ENCODE data around the gene HAVCR1.

DNA sequence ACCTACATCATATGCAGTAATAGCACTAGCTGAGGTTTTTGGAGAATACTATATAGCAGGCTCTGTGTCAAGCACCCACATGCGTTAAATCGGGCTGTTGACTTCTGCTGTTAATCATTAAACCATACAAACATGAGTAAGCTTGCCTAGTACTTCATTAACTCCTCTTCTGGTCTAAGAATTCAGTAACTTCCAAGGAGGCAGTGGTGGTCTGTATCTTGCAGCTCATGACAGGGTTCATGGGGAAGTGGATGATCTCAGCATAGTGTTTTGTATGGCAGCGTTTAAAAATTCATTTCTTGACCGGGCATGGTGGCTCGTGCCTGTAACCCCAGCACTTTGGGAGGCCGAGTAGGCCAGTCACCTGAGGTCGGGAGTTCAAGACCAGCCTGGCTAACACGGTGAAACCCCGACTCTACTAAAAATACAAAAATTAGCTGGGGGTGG is at the start of gene HAVCR1:
- TF ChIP-seq, protein P1, sequence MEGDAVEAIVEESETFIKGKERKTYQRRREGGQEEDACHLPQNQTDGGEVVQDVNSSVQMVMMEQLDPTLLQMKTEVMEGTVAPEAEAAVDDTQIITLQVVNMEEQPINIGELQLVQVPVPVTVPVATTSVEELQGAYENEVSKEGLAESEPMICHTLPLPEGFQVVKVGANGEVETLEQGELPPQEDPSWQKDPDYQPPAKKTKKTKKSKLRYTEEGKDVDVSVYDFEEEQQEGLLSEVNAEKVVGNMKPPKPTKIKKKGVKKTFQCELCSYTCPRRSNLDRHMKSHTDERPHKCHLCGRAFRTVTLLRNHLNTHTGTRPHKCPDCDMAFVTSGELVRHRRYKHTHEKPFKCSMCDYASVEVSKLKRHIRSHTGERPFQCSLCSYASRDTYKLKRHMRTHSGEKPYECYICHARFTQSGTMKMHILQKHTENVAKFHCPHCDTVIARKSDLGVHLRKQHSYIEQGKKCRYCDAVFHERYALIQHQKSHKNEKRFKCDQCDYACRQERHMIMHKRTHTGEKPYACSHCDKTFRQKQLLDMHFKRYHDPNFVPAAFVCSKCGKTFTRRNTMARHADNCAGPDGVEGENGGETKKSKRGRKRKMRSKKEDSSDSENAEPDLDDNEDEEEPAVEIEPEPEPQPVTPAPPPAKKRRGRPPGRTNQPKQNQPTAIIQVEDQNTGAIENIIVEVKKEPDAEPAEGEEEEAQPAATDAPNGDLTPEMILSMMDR (IDR thresholded peaks at IDR 0.05): no peak
- TF ChIP-seq POLR2A (IDR thresholded peaks at IDR 0.05) (no peak), EP300 (IDR thresholded peaks at IDR 0.05; ENCODE audit: low read depth) (no peak)

Measured in transverse colon (tissue), 3 donors.